IPS-11a (cell line): ENCODE data around the gene TGM3.

Experiments used
- H3K4me3 ChIP-seq: one replicate; pipeline ENCODE4 v1.5.1; 2013; ENCODE audit warnings: low read depth, low read length, control low read depth

The TGM3 gene

GRCh38 chr20:2283706-2284423 is 11.9 kb upstream of the TGM3 start:
- H3K4me3 ChIP-seq, result no peak overlapping the region

- H3K4me3 ChIP-seq, result no peak overlapping the region
Observed at GRCh38 chr20:2285193-2285592, 10.6 kb upstream of the TGM3 start.

GRCh38 chr20:2285613-2286012 is 10.2 kb upstream of the TGM3 start:
- H3K4me3 ChIP-seq, result no peak overlapping the region

- no peak overlapping the region for H3K4me3 ChIP-seq
Observed at GRCh38 chr20:2287504-2287903, 8.3 kb upstream of the TGM3 start.

GRCh38 chr20:2289475-2289874 is 6.3 kb upstream of the TGM3 start:
- no peak overlapping the region for H3K4me3 ChIP-seq

- H3K4me3 ChIP-seq, result no peak overlapping the region
Observed at GRCh38 chr20:2290486-2290885, 5.3 kb upstream of the TGM3 start.

GRCh38 chr20:2292416-2293110 is 3.2 kb upstream of the TGM3 start:
- no peak overlapping the region for H3K4me3 ChIP-seq

- H3K4me3 ChIP-seq, result no peak overlapping the region
Observed at GRCh38 chr20:2293486-2293885, 2.3 kb upstream of the TGM3 start.

- H3K4me3 ChIP-seq, result no peak overlapping the region
Observed at GRCh38 chr20:2293971-2294370, 1.8 kb upstream of the TGM3 start.

- no peak overlapping the region for H3K4me3 ChIP-seq
Observed at GRCh38 chr20:2295286-2295685, 515 bp upstream of the TGM3 start.

GRCh38 chr20:2296524-2297356 is 939 bp downstream of the TGM3 start:
- no peak overlapping the region for H3K4me3 ChIP-seq

- no peak overlapping the region for H3K4me3 ChIP-seq
Observed at GRCh38 chr20:2297357-2297728, 1.5 kb downstream of the TGM3 start.

GRCh38 chr20:2298116-2298515 is 2.3 kb downstream of the TGM3 start:
- no peak overlapping the region for H3K4me3 ChIP-seq

- no peak overlapping the region for H3K4me3 ChIP-seq
Observed at GRCh38 chr20:2298701-2299100, 2.9 kb downstream of the TGM3 start.

GRCh38 chr20:2299301-2299700 is 3.5 kb downstream of the TGM3 start:
- H3K4me3 ChIP-seq, result no peak overlapping the region

GRCh38 chr20:2300002-2300401 is 4.2 kb downstream of the TGM3 start:
- no peak overlapping the region for H3K4me3 ChIP-seq

- H3K4me3 ChIP-seq, result no peak overlapping the region
Observed at GRCh38 chr20:2300420-2300819, 4.6 kb downstream of the TGM3 start.

GRCh38 chr20:2301164-2301622 is 5.4 kb downstream of the TGM3 start:
- H3K4me3 ChIP-seq, result no peak overlapping the region

- H3K4me3 ChIP-seq, result no peak overlapping the region
Observed at GRCh38 chr20:2302384-2303060, 6.7 kb downstream of the TGM3 start.

- no peak overlapping the region for H3K4me3 ChIP-seq
Observed at GRCh38 chr20:2303673-2304072, 7.9 kb downstream of the TGM3 start.

GRCh38 chr20:2304180-2304579 is 8.4 kb downstream of the TGM3 start:
- no peak overlapping the region for H3K4me3 ChIP-seq
